ENCODE measurements around the gene NBEAL2. TPM values are rescaled to one million over a fixed set of nuclear protein-coding genes. Genes with fewer than 3 reads are reported as not detected.
A peak's percentile ranks its signal among the peaks of the same experiment; 100 is the strongest.

The NBEAL2 gene
- total RNA-seq, 4 donors from 2014 or later: 4.1 to 8.7 (median 7.5) TPM

DNA sequence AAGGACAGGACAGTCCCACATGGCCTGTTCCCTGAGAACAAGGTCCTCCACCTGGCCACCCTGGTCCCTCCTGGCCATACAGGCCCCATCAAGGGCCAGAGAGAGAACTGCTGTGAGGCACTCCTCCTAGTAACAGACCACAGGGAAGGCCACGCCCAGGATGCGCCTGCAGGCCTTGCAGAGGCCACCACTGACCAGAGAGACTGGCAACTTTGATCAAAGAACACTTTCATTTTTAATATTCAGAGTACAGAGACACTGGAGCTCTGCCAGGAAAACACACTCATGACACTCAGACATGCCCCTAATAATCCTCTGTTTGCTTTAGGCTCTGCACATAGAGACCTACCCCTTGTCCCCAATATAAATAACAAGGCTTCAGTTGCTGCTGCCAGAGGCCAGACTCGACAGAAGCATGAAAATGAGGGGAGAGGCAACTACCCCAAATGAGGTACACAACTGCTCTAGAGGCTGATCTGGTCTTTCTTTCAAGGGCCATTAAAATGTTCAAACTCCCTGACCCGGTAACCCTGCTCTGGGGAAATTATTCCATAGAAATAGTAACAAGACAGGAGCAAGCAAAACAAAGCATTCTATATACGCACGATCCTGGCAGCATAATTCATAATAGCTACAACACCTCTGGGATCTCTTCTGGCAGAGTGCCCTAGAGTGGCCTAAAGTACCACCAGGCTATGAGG is 47.7 kb upstream of the NBEAL2 start:
- in situ Hi-C loops (cut with MboI; ENCODE audit: low sequenced_read_pairs in 4 of 4) (no loop called here), intact Hi-C loops (cut with DNase I; ENCODE audit: low total_unique reads) (loop anchor here (5.0 to 10.0 kb wide), 3 partner anchors 86 to 367 kb away; partner anchors contain the start of genes LRRC2 and SETD2)
- peak overlapping the region; percentile 77 to 96 (median 92) for H3K27ac ChIP-seq
- peaks cover 98 to 100% of the 10 kb centered on the region in 2 donors for H3K4me1 ChIP-seq
- H3K4me3 ChIP-seq: no peak overlapping the region
- H3K9me3 ChIP-seq: no peaks in the 10 kb centered on the region
- H3K27me3 ChIP-seq: no peaks in the 10 kb centered on the region
- DNase-seq (peak in 1 of 2 donors; percentile 44), ATAC-seq (no peak)
- H3K36me3 ChIP-seq: no peaks in the 10 kb centered on the region
- TF ChIP-seq, protein P1, sequence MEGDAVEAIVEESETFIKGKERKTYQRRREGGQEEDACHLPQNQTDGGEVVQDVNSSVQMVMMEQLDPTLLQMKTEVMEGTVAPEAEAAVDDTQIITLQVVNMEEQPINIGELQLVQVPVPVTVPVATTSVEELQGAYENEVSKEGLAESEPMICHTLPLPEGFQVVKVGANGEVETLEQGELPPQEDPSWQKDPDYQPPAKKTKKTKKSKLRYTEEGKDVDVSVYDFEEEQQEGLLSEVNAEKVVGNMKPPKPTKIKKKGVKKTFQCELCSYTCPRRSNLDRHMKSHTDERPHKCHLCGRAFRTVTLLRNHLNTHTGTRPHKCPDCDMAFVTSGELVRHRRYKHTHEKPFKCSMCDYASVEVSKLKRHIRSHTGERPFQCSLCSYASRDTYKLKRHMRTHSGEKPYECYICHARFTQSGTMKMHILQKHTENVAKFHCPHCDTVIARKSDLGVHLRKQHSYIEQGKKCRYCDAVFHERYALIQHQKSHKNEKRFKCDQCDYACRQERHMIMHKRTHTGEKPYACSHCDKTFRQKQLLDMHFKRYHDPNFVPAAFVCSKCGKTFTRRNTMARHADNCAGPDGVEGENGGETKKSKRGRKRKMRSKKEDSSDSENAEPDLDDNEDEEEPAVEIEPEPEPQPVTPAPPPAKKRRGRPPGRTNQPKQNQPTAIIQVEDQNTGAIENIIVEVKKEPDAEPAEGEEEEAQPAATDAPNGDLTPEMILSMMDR (IDR thresholded peaks at IDR 0.05 in 4 of 5, conservative IDR thresholded peaks at IDR 0.05 in 1 of 5): no peak
- no peak for TF ChIP-seq POLR2A (IDR thresholded peaks at IDR 0.05)

DNA sequence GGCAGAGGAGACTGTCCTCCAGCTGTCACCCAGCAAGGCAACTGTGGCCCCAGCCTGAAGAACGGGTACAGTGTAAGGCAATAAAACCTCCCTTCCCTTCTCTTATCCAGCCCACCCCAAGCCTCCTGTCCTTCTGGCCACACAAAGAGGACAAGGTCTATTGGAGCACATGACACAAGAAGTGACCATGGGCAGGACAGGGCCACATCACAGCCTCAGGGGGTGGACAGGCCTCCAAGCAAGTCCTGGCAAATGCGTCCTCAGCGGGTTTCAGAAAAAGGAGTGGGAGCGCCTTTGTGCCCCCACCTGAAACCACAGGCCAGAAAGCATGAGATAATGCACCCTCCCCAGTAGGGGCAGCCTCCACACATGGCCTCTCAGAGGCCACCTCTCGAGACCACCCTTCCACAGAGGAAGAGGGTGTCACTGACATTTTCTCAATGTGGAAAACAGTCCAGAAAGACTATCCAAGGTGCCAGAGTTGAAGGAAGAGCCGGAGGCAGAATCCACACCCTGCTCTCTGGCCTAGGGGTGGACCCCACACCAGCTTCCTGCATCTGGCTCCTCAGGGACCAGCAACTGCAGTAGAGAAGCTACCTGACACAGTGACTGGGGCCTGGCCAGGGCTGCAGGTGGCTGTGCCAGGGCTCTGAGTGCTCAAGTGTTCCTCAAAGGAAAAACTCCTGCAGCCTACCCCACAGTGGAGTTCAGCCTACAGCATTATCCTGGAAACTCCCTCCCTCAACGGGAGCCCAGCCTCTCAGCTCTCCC is 46.8 kb upstream of the NBEAL2 start:
- TF ChIP-seq POLR2A (IDR thresholded peaks at IDR 0.05): no peak
- TF ChIP-seq, protein P1 (IDR thresholded peaks at IDR 0.05 in 4 of 5, conservative IDR thresholded peaks at IDR 0.05 in 1 of 5): no peak
- Histone ChIP-seq H3K9me3 (no peaks in the 10 kb centered on the region), H3K4me3 (no peak overlapping the region), H3K27ac (peak overlapping the region; percentile 77 to 96 (median 92)), H3K27me3 (no peaks in the 10 kb centered on the region), H3K36me3 (no peaks in the 10 kb centered on the region), H3K4me1 (peaks cover 95 to 100% of the 10 kb centered on the region in 2 donors)
- DNase-seq (peak in 1 of 2 donors; percentile 23), ATAC-seq (no peak)
- intact Hi-C loops (cut with DNase I; ENCODE audit: low total_unique reads): loop anchor here (5.0 to 10.0 kb wide), 3 partner anchors 85 to 368 kb away; partner anchors contain the start of genes LRRC2 and SETD2
- in situ Hi-C loops (cut with MboI; ENCODE audit: low sequenced_read_pairs in 4 of 4): no loop called here

DNA sequence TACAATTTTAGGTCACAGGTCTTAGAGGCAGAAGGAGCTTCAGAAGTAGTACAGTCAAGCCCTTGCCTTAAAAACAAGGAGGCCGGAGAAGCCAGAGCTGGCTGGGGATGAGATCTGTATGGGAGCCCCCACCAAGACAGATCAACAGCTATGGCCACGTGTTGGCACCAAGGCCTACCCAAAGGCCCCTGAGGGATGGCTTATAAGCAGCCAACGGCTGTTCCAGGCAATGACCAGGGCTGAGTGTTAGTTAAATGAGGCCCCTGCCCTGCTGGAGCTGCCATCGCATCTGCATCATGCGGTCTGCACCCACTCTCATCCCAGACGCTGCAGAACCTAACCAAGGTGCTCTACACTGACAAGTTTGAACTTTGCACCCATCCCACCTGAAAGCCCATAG is 46.2 kb upstream of the NBEAL2 start:
- TF ChIP-seq, protein P1 (IDR thresholded peaks at IDR 0.05 in 4 of 5, conservative IDR thresholded peaks at IDR 0.05 in 1 of 5): no peak
- TF ChIP-seq POLR2A (IDR thresholded peaks at IDR 0.05): no peak
- Histone ChIP-seq H3K4me1 (peaks cover 94 to 99% of the 10 kb centered on the region in 2 donors), H3K4me3 (no peak overlapping the region), H3K27me3 (no peaks in the 10 kb centered on the region), H3K9me3 (no peaks in the 10 kb centered on the region), H3K27ac (peak overlapping the region; percentile 77 to 96 (median 92)), H3K36me3 (no peaks in the 10 kb centered on the region)
- intact Hi-C loops (cut with DNase I; ENCODE audit: low total_unique reads): loop anchor here (5.0 to 10.0 kb wide), 3 partner anchors 84 to 368 kb away; partner anchors contain the start of genes LRRC2 and SETD2
- in situ Hi-C loops (cut with MboI; ENCODE audit: low sequenced_read_pairs in 4 of 4): no loop called here
- DNase-seq (peak in 1 of 2 donors; percentile 11), ATAC-seq (no peak)

DNA sequence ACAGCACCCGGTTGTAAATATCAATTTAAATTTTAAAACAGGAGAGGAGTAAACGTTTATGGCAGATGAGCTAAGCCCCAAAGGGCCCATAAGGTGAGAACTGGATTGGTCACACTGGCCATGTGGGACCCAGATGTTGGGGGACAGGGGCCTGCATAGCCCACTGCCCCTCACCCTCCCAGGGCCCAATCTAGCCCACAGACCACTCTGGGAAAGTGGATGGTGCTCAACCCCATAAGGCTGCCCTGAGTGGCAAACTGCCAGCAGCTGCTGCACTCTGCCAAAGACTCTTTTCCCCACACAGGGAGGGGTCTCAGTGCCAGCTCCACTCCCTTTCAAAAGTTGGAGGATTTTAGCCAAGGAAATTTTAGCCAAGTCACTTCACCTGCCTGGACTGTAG is 45.4 kb upstream of the NBEAL2 start:
- in situ Hi-C loops (cut with MboI; ENCODE audit: low sequenced_read_pairs in 4 of 4) (no loop called here), intact Hi-C loops (cut with DNase I; ENCODE audit: low total_unique reads) (loop anchor here (2.0 to 10.0 kb wide), 4 partner anchors 45 to 369 kb away; partner anchors contain the start of genes LRRC2, NBEAL2 and SETD2)
- Histone ChIP-seq H3K27me3 (no peaks in the 10 kb centered on the region), H3K36me3 (no peaks in the 10 kb centered on the region), H3K9me3 (no peaks in the 10 kb centered on the region), H3K27ac (peak overlapping the region; percentile 90 to 96 (median 92)), H3K4me1 (peaks cover 94 to 98% of the 10 kb centered on the region in 2 donors), H3K4me3 (no peak overlapping the region)
- TF ChIP-seq, protein P1 (IDR thresholded peaks at IDR 0.05 in 4 of 5, conservative IDR thresholded peaks at IDR 0.05 in 1 of 5): no peak
- no peak for ATAC-seq
- DNase-seq: peak in 1 of 2 donors; percentile 14

Measured in gastrocnemius medialis (tissue), 4 donors.